Measurements from ENCODE around the gene DYNLL1.
"Not testable (repeated sequence)": the region's sequence is repeated elsewhere in the genome, so short reads cannot be mapped to it uniquely, and the experiment has no call there.

DYNLL1 gene

GRCh38 chr12:120504587-120504986 is 8.7 kb downstream of the DYNLL1 start:
- no peak overlapping the region for H3K4me3 ChIP-seq (ENCODE audit: low read depth, low read length)

- H3K4me3 ChIP-seq (ENCODE audit: low read depth, low read length), result no peak overlapping the region
Observed at GRCh38 chr12:120508537-120508936, 12.6 kb downstream of the DYNLL1 start.

- H3K4me3 ChIP-seq (ENCODE audit: low read depth, low read length), result no peak overlapping the region
Observed at GRCh38 chr12:120514002-120514401, 18.1 kb downstream of the DYNLL1 start.

GRCh38 chr12:120515496-120515895 is 19.6 kb downstream of the DYNLL1 start:
- no peak overlapping the region for H3K4me3 ChIP-seq (ENCODE audit: low read depth, low read length)

GRCh38 chr12:120519324-120519723 is 23.4 kb downstream of the DYNLL1 start:
- H3K4me3 ChIP-seq (ENCODE audit: low read depth, low read length), result not testable (repeated sequence)

GRCh38 chr12:120522568-120522967 is 26.7 kb downstream of the DYNLL1 start:
- H3K4me3 ChIP-seq (ENCODE audit: low read depth, low read length), result no peak overlapping the region

- peak within 1 kb of the TSS; percentile 99 for H3K4me3 ChIP-seq (ENCODE audit: low read depth, low read length)
Observed at GRCh38 chr12:120528861-120529525, 33.1 kb downstream of the DYNLL1 start, which contains the start of gene COQ5. TSS of gene COQ5 (minus strand) at chr12:120529158. CDS start at chr12:120529141, 17 bp downstream.

- H3K4me3 ChIP-seq (ENCODE audit: low read depth, low read length), result peak overlapping the region; percentile 99
Observed at GRCh38 chr12:120529641-120530417, 33.9 kb downstream of the DYNLL1 start.

- H3K4me3 ChIP-seq (ENCODE audit: low read depth, low read length), result not testable (repeated sequence)
Observed at GRCh38 chr12:120530418-120530761, 34.5 kb downstream of the DYNLL1 start.

- H3K4me3 ChIP-seq (ENCODE audit: low read depth, low read length), result no peak overlapping the region
Observed at GRCh38 chr12:120532701-120533238, 36.9 kb downstream of the DYNLL1 start.

- peak within 1 kb of the TSS; percentile 88 for H3K4me3 ChIP-seq (ENCODE audit: low read depth, low read length)
Observed at GRCh38 chr12:120534203-120534702, 38.3 kb downstream of the DYNLL1 start, which contains the start of gene RNF10. TSS of gene RNF10 (plus strand) at chr12:120534356. CDS start at chr12:120534812, 456 bp downstream.

GRCh38 chr12:120534703-120535655 is 39.1 kb downstream of the DYNLL1 start:
- peak overlapping the region; percentile 88 for H3K4me3 ChIP-seq (ENCODE audit: low read depth, low read length)

- H3K4me3 ChIP-seq (ENCODE audit: low read depth, low read length), result peak overlapping the region; percentile 88
Observed at GRCh38 chr12:120536064-120536791, 40.3 kb downstream of the DYNLL1 start.

GRCh38 chr12:120537856-120538220 is 41.9 kb downstream of the DYNLL1 start:
- no peak overlapping the region for H3K4me3 ChIP-seq (ENCODE audit: low read depth, low read length)

- H3K4me3 ChIP-seq (ENCODE audit: low read depth, low read length), result no peak overlapping the region
Observed at GRCh38 chr12:120538281-120539156, 42.6 kb downstream of the DYNLL1 start.

- no peak overlapping the region for H3K4me3 ChIP-seq (ENCODE audit: low read depth, low read length)
Observed at GRCh38 chr12:120539303-120539702, 43.4 kb downstream of the DYNLL1 start.

- H3K4me3 ChIP-seq (ENCODE audit: low read depth, low read length), result no peak overlapping the region
Observed at GRCh38 chr12:120540445-120540844, 44.5 kb downstream of the DYNLL1 start.

- H3K4me3 ChIP-seq (ENCODE audit: low read depth, low read length), result no peak overlapping the region
Observed at GRCh38 chr12:120542166-120542565, 46.3 kb downstream of the DYNLL1 start.

- no peak overlapping the region for H3K4me3 ChIP-seq (ENCODE audit: low read depth, low read length)
Observed at GRCh38 chr12:120544691-120545090, 48.8 kb downstream of the DYNLL1 start.
